ENCODE data around the gene ZNF444.

DNA sequence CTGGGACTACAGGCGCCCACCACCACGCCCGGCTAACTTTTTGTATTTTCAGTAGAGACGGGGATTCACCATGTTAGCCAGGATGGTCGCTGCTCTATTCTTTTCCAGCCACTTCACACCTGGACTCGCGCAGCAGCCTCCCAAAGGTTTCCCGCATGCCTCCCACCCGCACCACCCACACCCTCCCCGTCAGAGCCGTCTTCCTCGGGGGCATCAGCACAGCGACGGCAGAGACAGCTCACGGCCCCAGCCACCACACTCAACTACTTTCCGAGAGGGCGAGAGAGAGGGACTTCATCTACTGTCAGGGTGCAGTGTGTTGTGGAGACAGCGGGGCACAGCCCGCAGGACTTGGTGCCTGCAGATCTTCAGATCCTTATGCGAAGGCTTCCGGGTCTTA lies 25.6 kb upstream of the ZNF444 start:
- TF ChIP-seq, protein P1, sequence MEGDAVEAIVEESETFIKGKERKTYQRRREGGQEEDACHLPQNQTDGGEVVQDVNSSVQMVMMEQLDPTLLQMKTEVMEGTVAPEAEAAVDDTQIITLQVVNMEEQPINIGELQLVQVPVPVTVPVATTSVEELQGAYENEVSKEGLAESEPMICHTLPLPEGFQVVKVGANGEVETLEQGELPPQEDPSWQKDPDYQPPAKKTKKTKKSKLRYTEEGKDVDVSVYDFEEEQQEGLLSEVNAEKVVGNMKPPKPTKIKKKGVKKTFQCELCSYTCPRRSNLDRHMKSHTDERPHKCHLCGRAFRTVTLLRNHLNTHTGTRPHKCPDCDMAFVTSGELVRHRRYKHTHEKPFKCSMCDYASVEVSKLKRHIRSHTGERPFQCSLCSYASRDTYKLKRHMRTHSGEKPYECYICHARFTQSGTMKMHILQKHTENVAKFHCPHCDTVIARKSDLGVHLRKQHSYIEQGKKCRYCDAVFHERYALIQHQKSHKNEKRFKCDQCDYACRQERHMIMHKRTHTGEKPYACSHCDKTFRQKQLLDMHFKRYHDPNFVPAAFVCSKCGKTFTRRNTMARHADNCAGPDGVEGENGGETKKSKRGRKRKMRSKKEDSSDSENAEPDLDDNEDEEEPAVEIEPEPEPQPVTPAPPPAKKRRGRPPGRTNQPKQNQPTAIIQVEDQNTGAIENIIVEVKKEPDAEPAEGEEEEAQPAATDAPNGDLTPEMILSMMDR (conservative IDR thresholded peaks at IDR 0.05; ENCODE audit: low read depth, low read length) = no peak
- no peak for TF ChIP-seq RFX5 (IDR thresholded peaks at IDR 0.05; ENCODE audit: low read depth, low read length)
- no peak for TF ChIP-seq POLR2A (IDR thresholded peaks at IDR 0.05; ENCODE audit: low read depth, low read length)
- no peak for TF ChIP-seq MXI1 (IDR thresholded peaks at IDR 0.05; ENCODE audit: borderline replicate concordance, low read depth, low read length)
- no peak for TF ChIP-seq RAD21 (IDR thresholded peaks at IDR 0.05; ENCODE audit: low read length)
- TF ChIP-seq, protein P2, sequence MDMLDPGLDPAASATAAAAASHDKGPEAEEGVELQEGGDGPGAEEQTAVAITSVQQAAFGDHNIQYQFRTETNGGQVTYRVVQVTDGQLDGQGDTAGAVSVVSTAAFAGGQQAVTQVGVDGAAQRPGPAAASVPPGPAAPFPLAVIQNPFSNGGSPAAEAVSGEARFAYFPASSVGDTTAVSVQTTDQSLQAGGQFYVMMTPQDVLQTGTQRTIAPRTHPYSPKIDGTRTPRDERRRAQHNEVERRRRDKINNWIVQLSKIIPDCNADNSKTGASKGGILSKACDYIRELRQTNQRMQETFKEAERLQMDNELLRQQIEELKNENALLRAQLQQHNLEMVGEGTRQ (IDR thresholded peaks at IDR 0.05; ENCODE audit: low read depth, low read length) = no peak
- no peak for TF ChIP-seq FOS (IDR thresholded peaks at IDR 0.05; ENCODE audit: low read depth, low read length)
- no peak for TF ChIP-seq SMC3 (IDR thresholded peaks at IDR 0.05; ENCODE audit: low read depth, low read length)
- TF ChIP-seq, protein P3, sequence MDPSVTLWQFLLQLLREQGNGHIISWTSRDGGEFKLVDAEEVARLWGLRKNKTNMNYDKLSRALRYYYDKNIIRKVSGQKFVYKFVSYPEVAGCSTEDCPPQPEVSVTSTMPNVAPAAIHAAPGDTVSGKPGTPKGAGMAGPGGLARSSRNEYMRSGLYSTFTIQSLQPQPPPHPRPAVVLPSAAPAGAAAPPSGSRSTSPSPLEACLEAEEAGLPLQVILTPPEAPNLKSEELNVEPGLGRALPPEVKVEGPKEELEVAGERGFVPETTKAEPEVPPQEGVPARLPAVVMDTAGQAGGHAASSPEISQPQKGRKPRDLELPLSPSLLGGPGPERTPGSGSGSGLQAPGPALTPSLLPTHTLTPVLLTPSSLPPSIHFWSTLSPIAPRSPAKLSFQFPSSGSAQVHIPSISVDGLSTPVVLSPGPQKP (IDR thresholded peaks at IDR 0.05; ENCODE audit: borderline replicate concordance, low read depth, low read length) = no peak
- TF ChIP-seq NFE2L2 (IDR thresholded peaks at IDR 0.05; ENCODE audit: low read depth, low read length) = no peak
- no peak for TF ChIP-seq CEBPB (IDR thresholded peaks at IDR 0.05; ENCODE audit: low read depth, low read length)
- no peak for TF ChIP-seq BHLHE40 (IDR thresholded peaks at IDR 0.05; ENCODE audit: low read depth, low read length)
- no peak for TF ChIP-seq MAFK (IDR thresholded peaks at IDR 0.05; ENCODE audit: low read depth, low read length)
